Kidney (tissue), 14 donors: ENCODE results near the gene PLSCR5. TPM values are rescaled to one million over a fixed set of nuclear protein-coding genes. Genes with fewer than 3 reads are reported as not detected.

Experiments used
- DNase-seq, 5 donors: peaks; one replicate each; pipeline ENCODE4 v3.0.0-alpha.2; 2013 to 2020
- FAIRE-seq: peaks from 2 replicates; lab custom pipeline; 2012; peaks lifted over from hg19 to GRCh38; lab: Jason Lieb, UNC
- H3K27ac ChIP-seq, 2 donors: one replicate each; pipeline ENCODE4 v1.7.0; 2013; ENCODE audit warnings: low read depth in 2 of 2, low read length in 2 of 2, inconsistent platforms in 1 of 2
- H3K27me3 ChIP-seq: one replicate; pipeline ENCODE4 v1.7.1; 2013; ENCODE audit warnings: low read length, inconsistent platforms; ENCODE audit not compliant: control insufficient read depth, insufficient read depth
- H3K36me3 ChIP-seq, 3 donors: one replicate each; pipeline versions ENCODE4 v1.7.0 to v1.7.1; 2013; ENCODE audit warnings: low read length in 3 of 3, control low read depth in 1 of 3, inconsistent platforms in 1 of 3; ENCODE audit not compliant: insufficient read depth in 3 of 3, control insufficient read depth in 2 of 3
- H3K4me1 ChIP-seq, 3 donors: one replicate each; pipeline versions ENCODE4 v1.7.0 to v1.7.1; 2013; ENCODE audit warnings: low read length in 3 of 3, inconsistent platforms in 1 of 3, low read depth in 1 of 3; ENCODE audit not compliant: control insufficient read depth in 2 of 3, insufficient read depth in 2 of 3
- H3K4me3 ChIP-seq, 3 donors: one replicate each; pipeline versions ENCODE4 v1.7.0 to v1.8.1; 2013; ENCODE audit warnings: low read length in 3 of 3, control low read depth in 1 of 3, inconsistent platforms in 1 of 3
- H3K9ac ChIP-seq, 3 donors: one replicate each; pipeline versions ENCODE4 v1.7.0 to v1.7.1; 2013; ENCODE audit warnings: low read length in 3 of 3, control low read depth in 1 of 3, inconsistent platforms in 1 of 3
- H3K9me3 ChIP-seq, 3 donors: one replicate each; pipeline versions ENCODE4 v1.7.0 to v1.7.1; 2013; ENCODE audit warnings: low read length in 3 of 3, control low read depth in 1 of 3, inconsistent platforms in 1 of 3; ENCODE audit not compliant: control insufficient read depth in 2 of 3, insufficient read depth in 1 of 3
- intact Hi-C: fragments of 100-400 bp; cut with DNase I; formaldehyde crosslinking; loops from one replicate; pipeline ENCODE4 v1.11.1; 2022
- polyA plus RNA-seq: library from polyadenylated mRNA; stranded (reverse); fragments of 350-450 nt; fragmentation: Illumina TruSeq; extraction: RNeasy Lipid Tissue Mini Kit (QIAGEN cat#74804); gene quantifications from one replicate; pipeline ENCODE4 v1.2.3, GENCODE V29; 2014; ENCODE audit warnings: low read depth, low replicate concordance; ENCODE audit not compliant: insufficient read depth
- total RNA-seq: library from RNA; stranded (reverse); fragmentation: NEBNext Ultra II Directional; extraction: Animal tissue kit (Norgen Biotek cat#: 25700); gene quantifications from one replicate; pipeline ENCODE4 v1.2.1, GENCODE V29; 2021
- TF ChIP-seq, protein P1 (sequence below): IDR thresholded peaks from 3 replicates; pipeline ENCODE4 v1.5.1; 2012; ENCODE audit warnings: mild to moderate bottlenecking, moderate library complexity, borderline replicate concordance; ENCODE audit not compliant: insufficient read depth; ENCODE audit errors: extremely low read depth
- donor health status: control.
- donor health status: control.
- donor health status: control.
- donor health status: control.
- donor health status: control.
- donor health status: DM: yes; HTN: yes; CAD: no.
- donor health status: Normal renal cell carcinoma (clear cell type).

Gene PLSCR5
- total and polyA plus RNA-seq, 2 donors from 2014 or later: not detected

DNA sequence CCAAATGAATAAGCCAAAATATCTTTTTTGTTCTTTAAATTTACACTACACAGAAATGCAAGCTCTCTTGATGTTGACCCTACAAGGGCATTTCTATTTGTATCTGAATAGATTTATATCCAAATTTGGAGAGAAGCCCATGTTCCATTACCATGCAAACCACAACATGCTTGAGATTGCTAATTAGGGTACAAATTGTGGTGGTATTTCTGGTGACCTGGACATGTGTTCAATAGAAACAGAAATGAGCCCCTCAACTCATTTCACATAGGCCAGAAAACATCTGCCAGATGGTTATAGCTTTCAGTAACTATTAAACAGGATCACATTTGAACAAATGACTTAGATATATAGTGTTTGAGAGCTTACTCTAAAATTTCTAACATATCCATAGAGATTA, 23.5 kb upstream of the PLSCR5 start:
- no peaks in the 10 kb centered on the region for H3K36me3 ChIP-seq
- no peak overlapping the region for H3K9ac ChIP-seq
- no peak for DNase-seq
- no peak overlapping the region for H3K4me3 ChIP-seq
- TF ChIP-seq, protein P1, sequence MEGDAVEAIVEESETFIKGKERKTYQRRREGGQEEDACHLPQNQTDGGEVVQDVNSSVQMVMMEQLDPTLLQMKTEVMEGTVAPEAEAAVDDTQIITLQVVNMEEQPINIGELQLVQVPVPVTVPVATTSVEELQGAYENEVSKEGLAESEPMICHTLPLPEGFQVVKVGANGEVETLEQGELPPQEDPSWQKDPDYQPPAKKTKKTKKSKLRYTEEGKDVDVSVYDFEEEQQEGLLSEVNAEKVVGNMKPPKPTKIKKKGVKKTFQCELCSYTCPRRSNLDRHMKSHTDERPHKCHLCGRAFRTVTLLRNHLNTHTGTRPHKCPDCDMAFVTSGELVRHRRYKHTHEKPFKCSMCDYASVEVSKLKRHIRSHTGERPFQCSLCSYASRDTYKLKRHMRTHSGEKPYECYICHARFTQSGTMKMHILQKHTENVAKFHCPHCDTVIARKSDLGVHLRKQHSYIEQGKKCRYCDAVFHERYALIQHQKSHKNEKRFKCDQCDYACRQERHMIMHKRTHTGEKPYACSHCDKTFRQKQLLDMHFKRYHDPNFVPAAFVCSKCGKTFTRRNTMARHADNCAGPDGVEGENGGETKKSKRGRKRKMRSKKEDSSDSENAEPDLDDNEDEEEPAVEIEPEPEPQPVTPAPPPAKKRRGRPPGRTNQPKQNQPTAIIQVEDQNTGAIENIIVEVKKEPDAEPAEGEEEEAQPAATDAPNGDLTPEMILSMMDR: no peak
- H3K27me3 ChIP-seq: no peaks in the 10 kb centered on the region
- H3K4me1 ChIP-seq: no peaks in the 10 kb centered on the region
- FAIRE-seq: no peak
- H3K27ac ChIP-seq: no peak overlapping the region
- H3K9me3 ChIP-seq: no peaks in the 10 kb centered on the region
- intact Hi-C loops: no loop called here

DNA sequence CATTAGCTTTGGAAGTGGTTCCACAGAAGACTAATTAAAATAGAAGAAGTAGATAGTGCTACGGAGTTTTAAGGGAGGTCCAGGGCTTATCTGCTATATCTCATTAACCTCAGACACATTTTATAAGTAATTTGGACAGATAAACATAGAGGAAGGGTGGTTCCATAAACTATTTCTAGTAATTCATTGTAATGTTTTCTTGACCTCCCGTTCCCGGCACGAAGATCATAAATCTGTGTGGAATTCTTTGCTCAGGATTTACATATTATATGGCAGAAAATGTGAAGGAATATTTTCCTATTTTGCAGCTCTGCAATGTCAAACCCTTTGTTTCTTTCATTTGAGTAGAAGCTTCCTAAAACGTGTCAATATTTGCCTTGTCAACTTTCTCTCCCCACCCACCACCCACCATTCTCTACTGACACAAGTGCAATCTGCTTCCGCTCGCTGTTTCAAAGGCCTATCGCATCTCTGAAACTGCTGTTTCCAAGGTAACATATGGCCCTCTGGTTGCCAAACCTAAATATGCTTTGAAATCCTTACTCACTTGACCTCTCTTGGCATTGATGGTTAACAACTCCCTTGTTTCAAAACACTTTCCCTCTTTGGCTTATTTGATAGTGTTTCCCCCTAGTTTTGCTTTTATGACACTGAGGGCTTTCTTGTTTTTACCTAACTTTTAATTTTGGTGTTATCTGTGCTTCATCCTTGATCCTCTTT, 21.4 kb upstream of the PLSCR5 start:
- Histone ChIP-seq H3K36me3 (no peaks in the 10 kb centered on the region), H3K4me1 (no peaks in the 10 kb centered on the region), H3K27ac (no peak overlapping the region), H3K9me3 (no peaks in the 10 kb centered on the region), H3K9ac (no peak overlapping the region), H3K4me3 (no peak overlapping the region), H3K27me3 (no peaks in the 10 kb centered on the region)
- intact Hi-C loops: no loop called here
- FAIRE-seq (no peak), DNase-seq (peak in 2 of 5 donors; percentile 5 to 13)
- TF ChIP-seq, protein P1: no peak

DNA sequence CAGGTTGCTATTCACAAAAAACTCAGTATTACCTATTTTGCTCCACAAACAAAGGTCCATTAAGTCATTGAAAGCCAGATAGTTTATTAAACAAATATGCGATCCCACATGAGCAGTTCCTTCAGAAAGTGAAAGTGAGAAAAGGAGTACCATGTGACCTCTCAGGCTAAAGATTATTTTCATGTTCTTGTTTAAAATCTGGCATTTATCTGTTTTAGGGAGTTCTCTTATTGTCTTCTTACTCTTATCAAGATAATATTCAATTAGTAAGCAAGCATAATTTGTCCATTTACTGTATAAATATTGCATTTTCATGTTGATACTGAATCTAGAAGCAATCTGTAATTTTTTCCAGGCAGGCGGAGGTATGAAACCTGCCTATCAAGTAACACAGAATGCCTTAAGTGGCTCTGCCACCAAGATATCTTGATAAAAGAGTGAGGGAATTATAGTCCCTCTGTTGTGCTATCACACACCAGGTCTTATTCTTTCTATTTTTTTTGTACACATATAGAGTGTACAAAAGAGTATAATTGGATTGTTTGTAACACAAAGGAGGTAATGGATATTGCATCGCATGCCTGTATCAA, 20.1 kb upstream of the PLSCR5 start:
- Histone ChIP-seq H3K9ac (no peak overlapping the region), H3K9me3 (no peaks in the 10 kb centered on the region), H3K36me3 (no peaks in the 10 kb centered on the region), H3K4me1 (no peaks in the 10 kb centered on the region), H3K27ac (no peak overlapping the region), H3K4me3 (peak overlapping the region in 2 of 3 donors; percentile 34 to 56), H3K27me3 (no peaks in the 10 kb centered on the region)
- FAIRE-seq (no peak), DNase-seq (no peak)
- TF ChIP-seq, protein P1: no peak
- intact Hi-C loops: no loop called here
